Spleen (tissue), 7 donors: ENCODE results near the gene NPHS1.

Source experiments
- CTCF ChIP-seq, 11 experiments: fragments of 200-600 bp in 7 of 11; fragments of 450-650 bp in 4 of 11; sonication (generic) in 4 of 11; IDR thresholded peaks in 8 of 11; conservative IDR thresholded peaks in 3 of 11; 1 replicate in 7 of 11; 2 replicates in 4 of 11; pipeline versions ENCODE4 v1.4.0 to v1.8.0; 2016 to 2021; ENCODE audit warnings: antibody characterized with exemption in 11 of 11, inconsistent platforms in 4 of 11, mild to moderate bottlenecking in 1 of 11
- POLR2A ChIP-seq, 3 donors: fragments of 450-650 bp; IDR thresholded peaks; one replicate each; pipeline ENCODE4 v1.5.1; 2017; ENCODE audit warnings: antibody characterized with exemption in 3 of 3, mild to moderate bottlenecking in 1 of 3
- POLR2AphosphoS5 ChIP-seq, 3 donors: sonication (generic); formaldehyde crosslinking; IDR thresholded peaks; one replicate each; pipeline ENCODE4 v1.5.1; 2017; ENCODE audit warnings: antibody characterized with exemption in 3 of 3
- donor health status: DM: no; HTN: no; CAD: no; lungs with moderate emphysema.
- donor health status: DM: no; HTN: no; CAD: no.
- donor health status: DM: no; HTN: no; CAD: no.

GRCh38 chr19:35779033-35779432 lies 73.3 kb downstream of the NPHS1 start:
- TF ChIP-seq CTCF (IDR thresholded peaks at IDR 0.05 in 8 of 11, conservative IDR thresholded peaks at IDR 0.05 in 3 of 11) (no peak), POLR2AphosphoS5 (IDR thresholded peaks at IDR 0.05) (no peak), POLR2A (IDR thresholded peaks at IDR 0.05) (no peak)
